Central memory CD8-positive, alpha-beta T cell (primary cell): ENCODE measurements around the gene FARS2.

Source experiments
- ATAC-seq: fragments of 150-1000 bp; cut with Tn5 transposase; replicated peaks from 2 replicates; pipeline ENCODE4 v1.10.0; 2022; ENCODE audit warnings: mild to moderate bottlenecking, moderate FRiP score, moderate number of reproducible peaks; ENCODE audit not compliant: poor library complexity, severe bottlenecking; ENCODE audit errors: extremely low read depth
- DNase-seq, 2 donors: peaks; one replicate each; pipeline ENCODE4 v3.0.0; 2021; ENCODE audit warnings: low spot score in 2 of 2
- H3K27ac Mint-ChIP-seq: one replicate; pipeline ENCODE4 v1.8.0; 2022; ENCODE audit warnings: low read depth, mild to moderate bottlenecking, moderate library complexity, mixed read lengths
- H3K27me3 Mint-ChIP-seq: one replicate; pipeline ENCODE4 v1.8.0; 2022; ENCODE audit warnings: mixed read lengths
- H3K36me3 Mint-ChIP-seq: one replicate; pipeline ENCODE4 v1.8.0; 2022; ENCODE audit warnings: mild to moderate bottlenecking, moderate library complexity, mixed read lengths; ENCODE audit not compliant: insufficient read depth
- H3K4me1 Mint-ChIP-seq: one replicate; pipeline ENCODE4 v1.8.0; 2022; ENCODE audit warnings: mixed read lengths
- H3K4me3 Mint-ChIP-seq: one replicate; pipeline ENCODE4 v1.8.0; 2022; ENCODE audit warnings: mild to moderate bottlenecking, moderate library complexity, mixed read lengths
- H3K9me3 Mint-ChIP-seq: one replicate; pipeline ENCODE4 v1.8.0; 2022; ENCODE audit warnings: mixed read lengths

Gene FARS2

DNA sequence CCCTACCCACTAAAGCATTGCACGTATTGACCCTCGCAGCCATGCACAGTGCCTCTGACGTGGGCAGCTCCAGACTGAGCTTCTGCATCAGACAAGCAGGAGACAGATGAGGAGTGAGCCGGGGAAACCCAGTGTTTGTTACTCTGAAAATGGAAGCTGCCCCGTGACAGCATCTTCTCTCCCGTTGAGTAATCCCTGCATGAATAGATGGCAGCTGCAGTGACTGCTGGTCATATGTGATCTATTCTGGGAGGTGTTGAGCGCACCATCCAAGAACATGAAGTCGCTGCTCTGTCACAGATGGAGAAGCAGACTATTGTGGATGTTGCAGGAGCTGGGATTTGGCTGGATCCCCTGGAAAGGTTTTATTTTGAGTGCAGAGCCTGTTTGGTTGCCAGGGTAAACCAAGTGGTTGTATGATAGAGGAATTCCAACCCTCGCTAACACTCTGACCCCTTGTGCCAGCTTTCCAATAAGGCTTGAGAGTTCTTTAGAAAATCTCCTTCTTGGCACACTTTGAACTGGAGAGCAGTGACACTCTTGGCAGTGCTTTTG, 503.2 kb downstream of the FARS2 start:
- peaks cover 5% of the 10 kb centered on the region for H3K36me3 Mint-ChIP-seq
- no peak for ATAC-seq

DNA sequence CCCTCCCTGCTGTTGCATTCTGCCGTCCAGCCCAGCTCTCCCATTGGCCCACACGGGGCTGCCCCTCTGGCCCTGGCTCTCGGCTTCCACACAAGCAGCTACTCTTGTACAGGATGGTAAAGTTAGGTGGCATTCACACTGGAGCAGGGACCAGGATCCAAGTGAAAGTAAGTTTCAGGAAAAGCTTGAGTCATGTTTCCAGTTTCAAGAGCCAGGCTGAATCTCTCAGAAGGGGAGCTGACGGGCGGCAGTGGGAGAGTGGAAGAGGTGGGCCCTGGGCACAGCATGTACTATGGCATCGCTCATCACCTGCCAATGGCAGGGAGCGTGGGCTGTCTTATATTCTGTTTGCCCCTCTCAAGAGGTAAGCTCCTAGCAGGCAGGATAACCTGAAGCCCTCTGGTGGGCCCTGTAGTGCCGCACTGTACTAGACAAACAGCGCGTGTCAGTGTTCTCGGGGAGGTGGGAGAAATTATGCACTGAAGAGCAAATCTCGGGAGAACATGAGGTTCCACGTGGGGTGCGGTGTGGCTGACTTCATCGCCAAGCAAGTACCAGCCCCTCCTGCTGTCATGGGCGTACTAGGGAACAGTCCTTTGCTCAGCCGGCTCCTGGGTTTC, 503.9 kb downstream of the FARS2 start:
- no peak overlapping the region for H3K27ac Mint-ChIP-seq
- no peak for DNase-seq
- no peak overlapping the region for H3K4me3 Mint-ChIP-seq
- H3K36me3 Mint-ChIP-seq: peaks cover 5% of the 10 kb centered on the region
- no peaks in the 10 kb centered on the region for H3K27me3 Mint-ChIP-seq
- no peak for ATAC-seq
- peaks cover 15% of the 10 kb centered on the region for H3K9me3 Mint-ChIP-seq
- no peaks in the 10 kb centered on the region for H3K4me1 Mint-ChIP-seq

More for the DNA sequence above, 503.2 kb downstream of the FARS2 start:
- Mint-ChIP-seq H3K27ac (no peak overlapping the region), H3K4me1 (no peaks in the 10 kb centered on the region), H3K9me3 (peaks cover 15% of the 10 kb centered on the region), H3K4me3 (no peak overlapping the region), H3K27me3 (no peaks in the 10 kb centered on the region)
- DNase-seq: no peak

DNA sequence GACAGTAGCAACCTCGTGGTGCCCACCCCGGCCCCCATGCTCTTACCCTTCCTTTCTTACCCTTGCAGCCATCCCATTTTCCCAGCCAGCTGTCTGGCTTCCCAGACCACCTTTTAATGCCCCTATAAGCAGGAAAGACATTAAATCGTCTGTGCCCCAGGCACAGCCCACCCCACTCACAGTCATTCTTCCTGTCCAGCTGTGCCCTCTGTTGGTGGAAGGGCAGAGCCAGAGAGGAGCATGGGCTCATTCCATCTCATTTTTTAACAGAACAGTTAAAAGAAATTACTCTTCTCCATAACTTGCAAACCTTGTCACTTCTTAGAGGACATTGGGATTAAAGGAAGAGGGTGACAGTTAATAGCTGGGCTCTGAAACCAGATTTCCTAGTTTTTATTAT, 504.9 kb downstream of the FARS2 start:
- Mint-ChIP-seq H3K36me3 (peaks cover 5% of the 10 kb centered on the region), H3K9me3 (peaks cover 15% of the 10 kb centered on the region), H3K27me3 (no peaks in the 10 kb centered on the region), H3K27ac (no peak overlapping the region), H3K4me3 (no peak overlapping the region), H3K4me1 (no peaks in the 10 kb centered on the region)
- ATAC-seq: no peak
- DNase-seq: no peak

DNA sequence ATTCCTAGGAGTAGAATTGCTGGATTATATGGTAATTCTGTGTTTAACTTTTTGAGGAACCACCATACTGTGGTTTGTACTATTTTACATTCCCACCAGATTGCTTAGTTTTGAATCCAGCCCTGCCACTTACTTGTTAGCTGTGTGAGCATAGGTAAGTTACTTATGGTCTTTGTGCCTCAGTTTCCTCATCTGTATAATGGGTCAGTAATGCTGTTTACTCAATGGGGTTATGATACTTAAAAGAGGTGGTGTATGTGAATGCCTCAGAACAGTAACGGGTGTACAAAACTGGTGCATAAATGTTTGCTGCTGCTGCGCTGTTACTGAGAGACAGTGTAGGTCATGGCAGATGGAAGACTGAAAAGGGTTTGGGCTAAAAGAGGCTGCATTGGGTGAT, 506.2 kb downstream of the FARS2 start:
- H3K36me3 Mint-ChIP-seq: peaks cover 2% of the 10 kb centered on the region
- H3K4me3 Mint-ChIP-seq: no peak overlapping the region
- no peaks in the 10 kb centered on the region for H3K4me1 Mint-ChIP-seq
- no peak overlapping the region for H3K27ac Mint-ChIP-seq
- H3K9me3 Mint-ChIP-seq: peaks cover 15% of the 10 kb centered on the region
- DNase-seq (no peak), ATAC-seq (no peak)
- H3K27me3 Mint-ChIP-seq: no peaks in the 10 kb centered on the region

DNA sequence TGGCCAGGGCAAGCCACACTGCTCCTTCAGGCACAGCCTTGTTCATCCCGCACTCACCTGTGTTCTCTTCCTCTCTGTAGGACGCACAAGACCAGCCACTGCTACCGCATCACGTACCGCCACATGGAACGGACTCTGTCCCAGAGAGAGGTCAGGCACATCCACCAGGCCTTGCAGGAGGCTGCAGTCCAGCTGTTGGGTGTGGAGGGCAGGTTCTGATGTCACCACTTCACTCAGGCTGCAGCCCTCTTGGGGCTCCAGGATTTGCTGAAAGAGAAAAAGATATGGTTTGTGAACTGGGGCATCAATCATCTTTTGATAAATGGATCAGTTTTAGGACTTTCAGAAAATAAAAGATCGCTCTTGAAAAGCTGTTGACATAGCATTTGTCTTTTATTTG, 509.9 kb downstream of the FARS2 start:
- no peak for DNase-seq
- H3K9me3 Mint-ChIP-seq: peaks cover 13% of the 10 kb centered on the region
- no peak overlapping the region for H3K4me3 Mint-ChIP-seq
- H3K4me1 Mint-ChIP-seq: no peaks in the 10 kb centered on the region
- peaks cover 3% of the 10 kb centered on the region for H3K36me3 Mint-ChIP-seq
- ATAC-seq: no peak
- no peaks in the 10 kb centered on the region for H3K27me3 Mint-ChIP-seq
- H3K27ac Mint-ChIP-seq: no peak overlapping the region

DNA sequence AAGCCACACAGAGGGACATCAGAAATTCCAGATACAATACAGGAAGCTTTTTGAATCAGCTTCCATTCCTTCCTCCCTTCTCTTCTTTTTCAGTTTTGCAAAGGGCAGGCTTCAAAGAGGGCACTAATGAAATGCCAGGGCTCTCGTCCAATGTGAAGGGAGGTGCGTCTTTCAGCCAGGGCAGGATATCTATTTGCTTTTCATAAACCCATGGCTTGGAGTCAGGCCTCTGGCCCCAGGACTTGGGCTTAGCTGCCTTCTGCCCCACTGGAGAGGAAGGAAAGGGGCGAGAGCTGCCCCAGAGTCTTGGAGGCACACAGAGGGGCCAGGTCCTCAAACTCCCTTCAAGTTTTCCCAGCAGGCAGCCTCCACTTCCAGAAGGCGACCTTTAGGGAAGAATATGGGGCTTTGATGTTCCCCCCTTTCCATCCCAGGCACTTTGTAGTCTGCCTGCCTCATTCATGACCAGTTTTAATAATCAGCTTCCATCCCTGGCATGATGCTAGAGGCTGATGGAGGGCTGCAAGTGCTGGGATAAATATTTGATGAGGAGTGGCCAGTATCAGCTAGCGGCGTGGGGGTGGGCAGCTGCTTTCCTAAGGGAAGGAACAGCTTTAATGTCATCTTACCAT, 510.6 kb downstream of the FARS2 start:
- ATAC-seq (no peak), DNase-seq (no peak)
- Mint-ChIP-seq H3K27me3 (no peaks in the 10 kb centered on the region), H3K4me3 (no peak overlapping the region), H3K9me3 (peaks cover 7% of the 10 kb centered on the region), H3K27ac (no peak overlapping the region), H3K36me3 (peaks cover 3% of the 10 kb centered on the region), H3K4me1 (no peaks in the 10 kb centered on the region)

DNA sequence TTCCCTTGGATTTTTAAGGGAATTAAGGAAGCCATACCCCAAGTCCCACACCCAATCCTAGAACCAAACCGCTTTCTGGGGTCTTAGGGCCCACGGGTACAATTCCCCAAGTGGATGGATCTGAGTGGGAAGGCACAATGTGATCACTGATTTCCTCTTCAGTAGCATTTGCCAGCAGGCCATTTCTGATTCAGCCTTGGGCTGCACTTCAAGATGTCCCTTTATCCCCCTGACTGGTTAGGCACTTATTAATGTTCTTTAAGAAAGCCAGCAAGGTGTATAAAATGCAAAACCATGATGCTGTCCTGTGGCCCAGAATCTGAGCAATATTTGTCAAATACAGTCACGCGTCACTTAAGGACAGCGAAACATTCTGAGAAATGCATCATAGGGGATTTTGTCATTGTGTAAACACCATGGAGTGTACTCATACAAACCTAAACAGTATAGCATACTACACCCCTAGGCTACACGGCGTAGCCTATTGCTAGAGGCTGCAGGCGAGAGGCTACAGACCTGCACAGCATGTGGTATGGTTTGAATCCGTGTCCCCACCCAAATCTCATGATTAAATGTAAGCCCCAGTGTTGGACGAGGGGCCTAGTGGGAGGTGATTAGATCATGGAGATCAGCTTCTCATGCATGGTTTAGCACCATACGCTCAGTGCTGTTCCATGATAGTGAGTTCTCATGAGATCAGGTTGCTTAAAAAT, 511.3 kb downstream of the FARS2 start:
- no peak for DNase-seq
- ATAC-seq: no peak
- H3K4me3 Mint-ChIP-seq: no peak overlapping the region
- H3K27me3 Mint-ChIP-seq: no peaks in the 10 kb centered on the region
- peaks cover 6% of the 10 kb centered on the region for H3K9me3 Mint-ChIP-seq
- H3K4me1 Mint-ChIP-seq: no peaks in the 10 kb centered on the region
- peaks cover 3% of the 10 kb centered on the region for H3K36me3 Mint-ChIP-seq
- no peak overlapping the region for H3K27ac Mint-ChIP-seq

DNA sequence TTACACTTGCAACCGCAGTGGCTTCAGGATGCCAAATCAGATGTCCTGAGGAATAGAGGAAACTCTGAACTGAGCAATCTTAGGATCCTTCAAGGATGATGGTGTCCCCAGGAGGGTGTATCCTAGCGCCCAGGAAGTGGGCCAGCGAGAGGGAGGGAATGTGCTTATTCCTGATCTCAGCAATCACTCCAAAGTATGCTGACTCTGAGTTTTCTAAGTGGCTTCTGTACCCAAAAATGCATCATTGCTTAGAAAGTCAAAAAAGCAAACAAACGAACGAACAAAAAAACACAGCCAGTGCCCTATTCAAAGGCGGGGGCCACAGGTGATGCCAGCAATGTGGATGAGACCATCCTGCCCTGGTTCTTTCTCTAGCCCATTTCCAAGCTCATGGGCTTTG, 514.8 kb downstream of the FARS2 start:
- H3K4me3 Mint-ChIP-seq: no peak overlapping the region
- DNase-seq: no peak
- peaks cover 3% of the 10 kb centered on the region for H3K36me3 Mint-ChIP-seq
- H3K9me3 Mint-ChIP-seq: no peaks in the 10 kb centered on the region
- no peak for ATAC-seq
- H3K27ac Mint-ChIP-seq: no peak overlapping the region
- no peaks in the 10 kb centered on the region for H3K4me1 Mint-ChIP-seq
- no peaks in the 10 kb centered on the region for H3K27me3 Mint-ChIP-seq

DNA sequence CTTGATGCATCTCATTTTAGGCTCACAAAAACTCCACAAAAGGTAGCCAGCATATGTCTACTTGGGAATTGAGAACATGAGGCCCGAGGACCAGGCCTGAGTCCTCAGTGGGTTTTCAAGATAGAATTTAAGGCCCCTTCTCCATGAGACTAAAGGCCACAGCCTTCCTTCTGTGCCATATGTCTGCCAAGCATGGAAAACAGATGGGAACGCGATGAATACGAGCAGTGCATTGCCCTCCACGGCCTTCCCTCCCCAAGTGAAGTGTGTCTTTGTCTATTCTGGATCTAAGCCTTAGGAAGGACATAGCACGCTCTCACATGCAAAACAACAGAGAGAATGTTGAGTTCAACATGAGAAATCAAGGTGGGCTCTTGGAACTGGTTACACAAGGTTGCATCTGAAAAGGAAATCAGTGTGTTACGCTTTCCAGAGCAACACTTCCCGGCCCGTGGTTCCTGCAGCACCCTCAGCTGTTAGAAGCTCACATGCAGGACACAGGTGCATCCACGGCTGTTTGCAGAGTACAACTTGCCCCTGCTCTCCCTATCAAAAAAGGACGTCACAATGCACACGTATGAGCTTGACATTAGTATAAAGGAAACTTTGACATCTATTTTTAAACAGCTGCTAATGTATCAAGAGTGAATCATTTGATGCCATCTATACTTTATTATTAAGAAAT, 515.5 kb downstream of the FARS2 start:
- Mint-ChIP-seq H3K4me1 (no peaks in the 10 kb centered on the region), H3K9me3 (no peaks in the 10 kb centered on the region), H3K27me3 (no peaks in the 10 kb centered on the region), H3K27ac (no peak overlapping the region), H3K36me3 (peaks cover 3% of the 10 kb centered on the region), H3K4me3 (no peak overlapping the region)
- ATAC-seq (no peak), DNase-seq (no peak)

DNA sequence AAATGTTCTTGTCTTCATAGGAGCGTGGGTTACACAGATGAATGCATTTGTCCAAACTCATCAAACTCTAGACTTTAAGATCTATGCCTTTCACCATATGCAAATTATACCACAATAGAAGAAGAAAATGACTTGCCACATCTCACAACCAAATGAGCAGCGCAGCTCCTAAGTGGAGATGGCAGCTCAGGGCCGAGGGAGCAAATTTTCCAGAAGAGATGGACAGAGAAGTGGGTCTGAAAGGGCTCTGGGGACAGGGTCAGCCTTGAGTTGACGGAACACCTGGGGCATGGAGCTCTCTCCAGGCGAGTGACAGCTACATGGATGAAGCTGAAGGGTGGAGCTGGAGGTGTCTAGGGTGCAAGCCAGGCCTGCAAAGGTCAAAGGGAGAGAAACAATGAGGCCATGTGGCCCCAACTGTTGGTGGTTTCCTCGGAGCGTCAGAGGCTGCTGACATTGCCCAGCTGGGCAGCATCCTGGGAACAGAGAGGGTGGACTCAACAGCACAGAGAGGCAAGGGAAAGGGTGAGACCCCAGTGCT, 517.1 kb downstream of the FARS2 start:
- ATAC-seq (no peak), DNase-seq (no peak)
- Mint-ChIP-seq H3K4me1 (no peaks in the 10 kb centered on the region), H3K36me3 (peaks cover 3% of the 10 kb centered on the region), H3K9me3 (no peaks in the 10 kb centered on the region), H3K27me3 (no peaks in the 10 kb centered on the region), H3K27ac (peak overlapping the region; percentile 54), H3K4me3 (no peak overlapping the region)

DNA sequence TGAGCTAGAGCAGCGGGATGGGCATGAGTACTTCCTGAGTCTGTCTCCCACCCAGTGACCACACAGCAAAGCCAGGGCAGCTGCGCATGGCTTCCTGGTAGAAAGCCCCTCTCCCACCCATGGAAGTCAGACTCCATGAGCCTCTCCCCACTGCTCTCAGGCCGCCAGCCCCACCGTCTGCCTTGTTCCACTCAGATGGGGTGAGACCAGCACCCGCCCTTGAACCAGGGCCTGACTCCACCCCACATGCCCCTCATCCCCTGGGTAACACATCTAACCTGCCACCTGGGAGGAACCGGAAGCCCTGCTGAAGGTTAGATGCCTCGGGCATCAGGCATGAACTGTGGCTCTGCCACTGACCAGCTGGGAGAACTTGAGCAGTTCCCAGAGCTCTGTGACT, 517.6 kb downstream of the FARS2 start:
- no peak overlapping the region for H3K27ac Mint-ChIP-seq

DNA sequence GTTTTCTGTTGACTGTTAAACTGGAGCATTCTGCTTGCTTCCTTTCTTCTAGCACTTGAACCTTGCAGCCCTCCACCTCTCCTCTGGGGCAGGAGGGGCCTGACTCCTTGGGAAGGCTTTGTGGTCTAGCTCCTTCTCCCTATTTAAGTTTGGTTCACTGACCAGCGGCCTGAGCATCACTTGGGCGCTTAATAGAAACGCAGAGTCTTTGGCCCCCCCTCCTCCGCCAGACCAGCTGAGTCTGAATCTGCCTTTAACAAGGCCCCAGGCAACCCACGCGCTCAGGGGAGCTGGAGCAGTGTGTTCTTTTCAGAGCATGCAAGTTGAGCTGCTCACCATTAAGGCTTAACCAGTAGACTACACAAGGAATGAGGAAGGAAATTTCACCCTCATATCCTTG, 519.7 kb downstream of the FARS2 start:
- ATAC-seq (no peak), DNase-seq (no peak)
- H3K27ac Mint-ChIP-seq: no peak overlapping the region
- peaks cover 1% of the 10 kb centered on the region for H3K36me3 Mint-ChIP-seq
- H3K4me1 Mint-ChIP-seq: no peaks in the 10 kb centered on the region
- H3K27me3 Mint-ChIP-seq: no peaks in the 10 kb centered on the region
- no peaks in the 10 kb centered on the region for H3K9me3 Mint-ChIP-seq
- H3K4me3 Mint-ChIP-seq: no peak overlapping the region

More for the DNA sequence above, 517.6 kb downstream of the FARS2 start:
- Mint-ChIP-seq H3K9me3 (no peaks in the 10 kb centered on the region), H3K4me1 (no peaks in the 10 kb centered on the region), H3K36me3 (peaks cover 2% of the 10 kb centered on the region), H3K27me3 (no peaks in the 10 kb centered on the region), H3K4me3 (no peak overlapping the region)
- ATAC-seq (no peak), DNase-seq (no peak)
